HepG2 (cell line): ENCODE results near the gene CD58. TPM values are rescaled to one million over a fixed set of nuclear protein-coding genes. Genes with fewer than 3 reads are reported as not detected.

ENCODE experiments used
- ATAC-seq: fragments of 200-7000 bp; cut with Tn5 transposase; 3 replicates; pipeline ENCODE4 v1.9.1; 2020; ENCODE audit warnings: mild to moderate bottlenecking, moderate library complexity
- BruUV-seq: library from RNA; stranded (reverse); fragments of 400-500 nt; replicated peaks from 2 replicates; lab custom pipeline; 2021; lab: Mats Ljungman, UMichigan
- CTCF ChIA-PET: fragments of 300-600 bp; formaldehyde crosslinking; extraction: SDS; loops from one replicate; lab custom pipeline; 2021; ENCODE audit warnings: low total read pairs, inconsistent platforms, low intra/inter-chr PET ratio; lab: Yijun Ruan, JAX
- POLR2A ChIA-PET: fragments of 350-600 bp; sonication (Branson Sonifier 250); formaldehyde crosslinking; loops from one replicate; lab custom pipeline; 2020; ENCODE audit warnings: antibody characterized with exemption, inconsistent platforms; lab: Yijun Ruan, JAX
- DNase-seq: peaks from one replicate; pipeline ENCODE4 v3.0.0-alpha.2; 2015; ENCODE audit warnings: low spot score
- FAIRE-seq: peaks from 3 replicates; lab custom pipeline; 2011; peaks lifted over from hg19 to GRCh38; lab: Jason Lieb, UNC
- H2AFZ ChIP-seq: one replicate; pipeline ENCODE4 v1.6.1; 2011; ENCODE audit warnings: low read length, inconsistent platforms
- H3K27ac ChIP-seq: fragments of 300-600 bp; 3 replicates; pipeline ENCODE4 v1.8.0; 2011; ENCODE audit warnings: mixed run types, mild to moderate bottlenecking, mixed read lengths, low read length, inconsistent platforms; ENCODE audit not compliant: insufficient read depth; ENCODE audit errors: extremely low read length
- H3K27me3 ChIP-seq, 2 experiments: fragments of 200-600 bp in 1 of 2; 2 replicates in 1 of 2; 3 replicates in 1 of 2; pipeline versions ENCODE4 v1.6.0 to v1.8.0; 2011; ENCODE audit warnings: low read length in 2 of 2, mild to moderate bottlenecking in 2 of 2, moderate library complexity in 2 of 2, inconsistent platforms in 1 of 2; ENCODE audit not compliant: insufficient read depth in 2 of 2, control insufficient read depth in 1 of 2
- H3K36me3 ChIP-seq, 2 experiments: fragments of 200-600 bp in 1 of 2; replicated peaks in 1 of 2; 2 replicates in 1 of 2; 3 replicates in 1 of 2; pipeline versions ENCODE4 v1.5.1 to v1.8.0; 2011; ENCODE audit warnings: low read length in 2 of 2, inconsistent platforms in 1 of 2; ENCODE audit not compliant: insufficient read depth in 2 of 2, control insufficient read depth in 1 of 2
- H3K4me1 ChIP-seq: 2 replicates; pipeline ENCODE4 v1.5.1; 2012; ENCODE audit warnings: low read length, inconsistent platforms; ENCODE audit not compliant: insufficient read depth
- H3K4me2 ChIP-seq: 2 replicates; pipeline ENCODE4 v1.6.0; 2011; ENCODE audit warnings: low read depth, low read length, inconsistent platforms
- H3K4me3 ChIP-seq, 3 experiments: fragments of 200-600 bp in 1 of 3; sonication (generic), shearing (Covaris generic) in 1 of 3; replicated peaks in 1 of 3; 2 replicates each; pipeline ENCODE4 v1.5.1; 2011 to 2016; ENCODE audit warnings: low read length in 3 of 3, inconsistent platforms in 2 of 3, low read depth in 2 of 3, mild to moderate bottlenecking in 2 of 3, control low read depth in 1 of 3, mixed read lengths in 1 of 3; ENCODE audit not compliant: insufficient read depth in 1 of 3
- H3K79me2 ChIP-seq: one replicate; pipeline ENCODE4 v1.6.1; 2011; ENCODE audit warnings: low read length, inconsistent platforms; ENCODE audit not compliant: insufficient read depth
- H3K9ac ChIP-seq: 2 replicates; pipeline ENCODE4 v1.6.0; 2011; ENCODE audit warnings: mild to moderate bottlenecking, low read depth, low read length, inconsistent platforms; ENCODE audit not compliant: insufficient read depth
- H3K9me3 ChIP-seq: 2 replicates; pipeline ENCODE4 v1.5.1; 2012; ENCODE audit warnings: mild to moderate bottlenecking, low read length
- H4K20me1 ChIP-seq: 2 replicates; pipeline ENCODE4 v1.6.0; 2011; ENCODE audit warnings: inconsistent platforms, mild to moderate bottlenecking, low read length, moderate library complexity; ENCODE audit not compliant: insufficient read depth
- ATF4 ChIP-seq, 2 experiments: fragments of 450-650 bp in 1 of 2; sonication (generic) in 1 of 2; formaldehyde crosslinking; IDR thresholded peaks; 2 replicates each; pipeline versions ENCODE4 v1.5.0 to v1.8.0; 2020 to 2022; ENCODE audit warnings: mild to moderate bottlenecking in 1 of 2, missing genetic modification reagents in 1 of 2
- ATM ChIP-seq: fragments of 450-650 bp; IDR thresholded peaks from 2 replicates; pipeline ENCODE4 v1.7.1; 2017; ENCODE audit warnings: mild to moderate bottlenecking, borderline replicate concordance
- CBX1 ChIP-seq: IDR thresholded peaks from one replicate; pipeline ENCODE4 v1.6.1; 2016; ENCODE audit warnings: antibody characterized with exemption, low read depth
- FOSL2 ChIP-seq: sonication (generic); formaldehyde crosslinking; IDR thresholded peaks from 2 replicates; pipeline ENCODE4 v1.4.0; 2020; ENCODE audit warnings: missing genetic modification reagents
- NPAS2 ChIP-seq: sonication (generic); formaldehyde crosslinking; IDR thresholded peaks from 2 replicates; pipeline ENCODE4 v1.8.0; 2022; ENCODE audit warnings: mild to moderate bottlenecking, missing genetic modification reagents, borderline replicate concordance
- RBFOX2 ChIP-seq: fragments of 200-400 bp; formaldehyde crosslinking; IDR thresholded peaks from 2 replicates; pipeline ENCODE4 v1.6.1; 2017; ENCODE audit warnings: low read depth, mild to moderate bottlenecking, low read length
- RBM39 ChIP-seq: fragments of 200-400 bp; formaldehyde crosslinking; IDR thresholded peaks from one replicate; pipeline ENCODE4 v1.6.1; 2018; ENCODE audit warnings: antibody characterized with exemption, mild to moderate bottlenecking, low read depth, low read length; ENCODE audit not compliant: poor library complexity, severe bottlenecking
- RFX5 ChIP-seq: IDR thresholded peaks from 2 replicates; pipeline ENCODE4 v1.6.1; 2011; ENCODE audit warnings: low read depth, low read length, improper control_type of control experiment
- SMAD3 ChIP-seq: sonication (generic); formaldehyde crosslinking; IDR thresholded peaks from 2 replicates; pipeline ENCODE4 v1.4.0; 2020; ENCODE audit warnings: missing genetic modification reagents
- SMARCC2 ChIP-seq: fragments of 450-650 bp; IDR thresholded peaks from 2 replicates; pipeline ENCODE4 v1.6.1; 2017; ENCODE audit warnings: antibody characterized with exemption, mild to moderate bottlenecking
- ZBTB7A ChIP-seq: sonication (generic); formaldehyde crosslinking; IDR thresholded peaks from 2 replicates; pipeline ENCODE4 v1.8.0; 2022; ENCODE audit warnings: mild to moderate bottlenecking, missing genetic modification reagents
- ZIK1 ChIP-seq: sonication (generic); formaldehyde crosslinking; IDR thresholded peaks from 2 replicates; pipeline ENCODE4 v1.5.0; 2020; ENCODE audit warnings: mild to moderate bottlenecking, low read depth, missing genetic modification reagents, borderline replicate concordance
- ZNF292 ChIP-seq: sonication (generic); formaldehyde crosslinking; IDR thresholded peaks from 2 replicates; pipeline ENCODE4 v1.8.1; 2022; ENCODE audit warnings: mild to moderate bottlenecking, low read depth, missing genetic modification reagents, borderline replicate concordance
- ZNF30 ChIP-seq: sonication (generic); formaldehyde crosslinking; IDR thresholded peaks from 2 replicates; pipeline ENCODE4 v1.5.0; 2020; ENCODE audit warnings: mild to moderate bottlenecking, missing genetic modification reagents
- ZNF333 ChIP-seq: sonication (generic); formaldehyde crosslinking; IDR thresholded peaks from 2 replicates; pipeline ENCODE4 v1.4.0; 2020; ENCODE audit warnings: mild to moderate bottlenecking, missing genetic modification reagents, borderline replicate concordance
- ZNF451 ChIP-seq: sonication (generic); formaldehyde crosslinking; IDR thresholded peaks from 2 replicates; pipeline ENCODE4 v1.5.0; 2020; ENCODE audit warnings: mild to moderate bottlenecking, missing genetic modification reagents
- ZSCAN30 ChIP-seq: sonication (generic); formaldehyde crosslinking; IDR thresholded peaks from 2 replicates; pipeline ENCODE4 v1.5.0; 2020; ENCODE audit warnings: mild to moderate bottlenecking, missing genetic modification reagents
- WGBS: methylation state at CpG from one replicate; pipeline ENCODE4 v1.1.6; 2017; ENCODE audit warnings: low lambda C conversion rate; 5-methylcytosine and 5-hydroxymethylcytosine counted together
- in situ Hi-C: cut with HindIII; loops from 2 replicates; pipeline ENCODE4 v1.10.0; 2017; ENCODE audit warnings: low pct_unique_long_range_greater_than_20kb; ENCODE audit not compliant: extremely low pct_ligation_motif_present
- intact Hi-C: fragments of 100-400 bp; cut with micrococcal nuclease; formaldehyde crosslinking; loops from one replicate; pipeline ENCODE4 v1.10.0; 2022; ENCODE audit not compliant: unreplicated experiment
- polyA plus RNA-seq, 8 experiments: library from polyadenylated mRNA; depleted of rRNA in 3 of 8; stranded (reverse) in 7 of 8; unstranded in 1 of 8; fragments of >200 nt; fragmentation: Illumina TruSeq in 4 of 8; extraction: Trizol in 4 of 8; gene quantifications; 2 replicates each; pipeline versions ENCODE4 v1.2.1 to v1.2.3, GENCODE V29; 2011 to 2016; ENCODE audit warnings: low read depth in 4 of 8, missing spikeins in 1 of 8, mixed read lengths in 1 of 8; ENCODE audit not compliant: insufficient read depth in 1 of 8
- total RNA-seq, 5 experiments: library from RNA; depleted of rRNA; stranded (reverse); fragments of >200 nt; fragmentation: Illumina TruSeq; extraction: Trizol; gene quantifications; 2 replicates each; pipeline ENCODE4 v1.2.3, GENCODE V29; 2016; ENCODE audit warnings: low read depth in 1 of 5

CD58 gene
- total and polyA plus RNA-seq, 2 of the 13 experiments (the other 11 are each of a cell fraction or from before 2014, with no cell fraction given): 9.4 to 13.5 TPM

GRCh38 chr1:116507631-116508030 is 63.2 kb downstream of the CD58 start:
- no peak overlapping the region for H3K4me3 ChIP-seq
- ATAC-seq (no peak), FAIRE-seq (no peak), DNase-seq (no peak)
- peaks cover 32% of the 10 kb centered on the region for H3K79me2 ChIP-seq
- peaks cover 6% of the 10 kb centered on the region for H4K20me1 ChIP-seq
- no TSS peak for BruUV-seq
- intact Hi-C loops (loop anchor here (5.0 kb wide), 1 partner anchor 65 kb away; the partner anchor contains the start of gene CD58), in situ Hi-C loops (no loop called here)
- POLR2A ChIA-PET: no interaction called here
- H3K4me1 ChIP-seq: peaks cover 60% of the 10 kb centered on the region
- H3K9ac ChIP-seq: no peak overlapping the region
- WGBS: 96% methylated on average over 2 of the region's 2 CpGs
- H3K27me3 ChIP-seq: no peaks in the 10 kb centered on the region
- no peak overlapping the region for H3K4me2 ChIP-seq
- no peaks in the 10 kb centered on the region for H3K9me3 ChIP-seq
- peak overlapping the region; percentile 55 for H3K27ac ChIP-seq
- no peak overlapping the region for H2AFZ ChIP-seq
- H3K36me3 ChIP-seq: peaks cover 0 to 12% of the 10 kb centered on the region in 2 experiments; a peak in 4 of 5 replicates
- CTCF ChIA-PET: no interaction called here
- TF ChIP-seq ZNF30 (CRISPR knock-in tag) (no peak), RBFOX2 (no peak), NPAS2 (CRISPR knock-in tag) (no peak)

- no peak overlapping the region for H3K9ac ChIP-seq
Observed at GRCh38 chr1:116506132-116507004, 64.5 kb downstream of the CD58 start.

More at GRCh38 chr1:116506132-116507004, 64.5 kb downstream of the CD58 start:
- WGBS: 99% methylated on average over 7 of the region's 7 CpGs
- Histone ChIP-seq H3K36me3 (peaks cover 2 to 18% of the 10 kb centered on the region in 2 experiments; a peak in 3 of 5 replicates), H3K4me3 (no peak overlapping the region), H4K20me1 (peaks cover 6% of the 10 kb centered on the region), H3K9me3 (no peaks in the 10 kb centered on the region), H3K27me3 (no peaks in the 10 kb centered on the region), H3K79me2 (peaks cover 32% of the 10 kb centered on the region), H2AFZ (no peak overlapping the region), H3K4me2 (no peak overlapping the region), H3K4me1 (peaks cover 60% of the 10 kb centered on the region), H3K27ac (no peak overlapping the region)
- DNase-seq (no peak), ATAC-seq (no peak), FAIRE-seq (no peak)
- CTCF ChIA-PET: no interaction called here
- TF ChIP-seq SMAD3 (CRISPR knock-in tag) (no peak), ZNF451 (CRISPR knock-in tag) (no peak), ATF4 (CRISPR knock-in tag; IDR thresholded peaks at IDR 0.05) (no peak), CBX1 (no peak), ZBTB7A (CRISPR knock-in tag) (no peak), ZNF292 (no peak), RBM39 (no peak), ATM (no peak), ZSCAN30 (CRISPR knock-in tag) (no peak), ZIK1 (CRISPR knock-in tag) (no peak), FOSL2 (CRISPR knock-in tag) (no peak), SMARCC2 (no peak), ZNF333 (CRISPR knock-in tag) (no peak), RFX5 (no peak)
- intact Hi-C loops (loop anchor here (5.0 kb wide), 1 partner anchor 66 kb away; the partner anchor contains the start of gene CD58), in situ Hi-C loops (no loop called here)
- no TSS peak for BruUV-seq
- POLR2A ChIA-PET: no interaction called here
